Measurements from ENCODE around the gene AOPEP.

- TF ChIP-seq, protein P1, sequence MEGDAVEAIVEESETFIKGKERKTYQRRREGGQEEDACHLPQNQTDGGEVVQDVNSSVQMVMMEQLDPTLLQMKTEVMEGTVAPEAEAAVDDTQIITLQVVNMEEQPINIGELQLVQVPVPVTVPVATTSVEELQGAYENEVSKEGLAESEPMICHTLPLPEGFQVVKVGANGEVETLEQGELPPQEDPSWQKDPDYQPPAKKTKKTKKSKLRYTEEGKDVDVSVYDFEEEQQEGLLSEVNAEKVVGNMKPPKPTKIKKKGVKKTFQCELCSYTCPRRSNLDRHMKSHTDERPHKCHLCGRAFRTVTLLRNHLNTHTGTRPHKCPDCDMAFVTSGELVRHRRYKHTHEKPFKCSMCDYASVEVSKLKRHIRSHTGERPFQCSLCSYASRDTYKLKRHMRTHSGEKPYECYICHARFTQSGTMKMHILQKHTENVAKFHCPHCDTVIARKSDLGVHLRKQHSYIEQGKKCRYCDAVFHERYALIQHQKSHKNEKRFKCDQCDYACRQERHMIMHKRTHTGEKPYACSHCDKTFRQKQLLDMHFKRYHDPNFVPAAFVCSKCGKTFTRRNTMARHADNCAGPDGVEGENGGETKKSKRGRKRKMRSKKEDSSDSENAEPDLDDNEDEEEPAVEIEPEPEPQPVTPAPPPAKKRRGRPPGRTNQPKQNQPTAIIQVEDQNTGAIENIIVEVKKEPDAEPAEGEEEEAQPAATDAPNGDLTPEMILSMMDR (conservative IDR thresholded peaks at IDR 0.05; ENCODE audit: low read length), result no peak
- no peak for TF ChIP-seq EZH2phosphoT487 (IDR thresholded peaks at IDR 0.05; ENCODE audit: borderline replicate concordance)
Measured at GRCh38 chr9:95130484-95130883, 404.0 kb downstream of the AOPEP start.
